Cardiac fibroblast (primary cell): ENCODE data around the gene AKR1B15.

Source experiments
- DNase-seq, 2 donors: peaks; one replicate each; pipeline versions ENCODE4 v3.0.0 to v3.0.0-alpha.2; 2010; ENCODE audit warnings: low read depth in 2 of 2
- H3K4me3 ChIP-seq, 2 donors: replicated peaks in 1 of 2; 1 replicate in 1 of 2; 2 replicates in 1 of 2; pipeline ENCODE4 v1.5.1; 2011; ENCODE audit warnings: low read depth in 2 of 2, low read length in 2 of 2, mild to moderate bottlenecking in 2 of 2, moderate library complexity in 1 of 2
- TF ChIP-seq, protein P1 (sequence below): IDR thresholded peaks from one replicate; pipeline ENCODE4 v1.5.1; 2011; ENCODE audit warnings: low read depth, mild to moderate bottlenecking, low read length, inconsistent platforms

Gene AKR1B15

DNA sequence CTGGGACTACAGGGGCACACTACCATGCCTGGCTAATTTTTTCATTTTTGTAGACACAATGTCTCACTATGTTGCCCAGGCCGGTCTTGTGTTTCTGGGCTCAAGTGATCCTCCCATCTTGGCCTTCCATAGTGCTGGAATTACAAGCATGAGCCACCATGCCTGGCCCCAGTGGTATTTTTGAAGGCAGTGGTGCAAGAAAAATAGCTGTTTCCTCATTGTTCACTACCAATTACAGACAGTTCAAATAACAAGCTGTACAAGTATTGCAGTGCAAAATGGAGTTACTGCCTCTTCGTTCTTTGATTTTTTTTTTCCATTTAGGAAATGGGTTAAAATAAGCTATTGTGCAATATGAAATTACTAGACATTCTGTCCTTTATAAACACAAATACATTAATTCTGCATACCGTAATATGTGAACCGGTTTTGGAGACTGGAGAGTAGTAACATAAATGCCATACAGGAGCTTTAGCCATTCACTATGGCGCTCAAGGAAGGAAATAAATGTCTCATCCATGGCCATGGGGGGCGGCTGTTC, 62.8 kb downstream of the AKR1B15 start:
- TF ChIP-seq, protein P1, sequence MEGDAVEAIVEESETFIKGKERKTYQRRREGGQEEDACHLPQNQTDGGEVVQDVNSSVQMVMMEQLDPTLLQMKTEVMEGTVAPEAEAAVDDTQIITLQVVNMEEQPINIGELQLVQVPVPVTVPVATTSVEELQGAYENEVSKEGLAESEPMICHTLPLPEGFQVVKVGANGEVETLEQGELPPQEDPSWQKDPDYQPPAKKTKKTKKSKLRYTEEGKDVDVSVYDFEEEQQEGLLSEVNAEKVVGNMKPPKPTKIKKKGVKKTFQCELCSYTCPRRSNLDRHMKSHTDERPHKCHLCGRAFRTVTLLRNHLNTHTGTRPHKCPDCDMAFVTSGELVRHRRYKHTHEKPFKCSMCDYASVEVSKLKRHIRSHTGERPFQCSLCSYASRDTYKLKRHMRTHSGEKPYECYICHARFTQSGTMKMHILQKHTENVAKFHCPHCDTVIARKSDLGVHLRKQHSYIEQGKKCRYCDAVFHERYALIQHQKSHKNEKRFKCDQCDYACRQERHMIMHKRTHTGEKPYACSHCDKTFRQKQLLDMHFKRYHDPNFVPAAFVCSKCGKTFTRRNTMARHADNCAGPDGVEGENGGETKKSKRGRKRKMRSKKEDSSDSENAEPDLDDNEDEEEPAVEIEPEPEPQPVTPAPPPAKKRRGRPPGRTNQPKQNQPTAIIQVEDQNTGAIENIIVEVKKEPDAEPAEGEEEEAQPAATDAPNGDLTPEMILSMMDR: no peak
- no peak for DNase-seq

DNA sequence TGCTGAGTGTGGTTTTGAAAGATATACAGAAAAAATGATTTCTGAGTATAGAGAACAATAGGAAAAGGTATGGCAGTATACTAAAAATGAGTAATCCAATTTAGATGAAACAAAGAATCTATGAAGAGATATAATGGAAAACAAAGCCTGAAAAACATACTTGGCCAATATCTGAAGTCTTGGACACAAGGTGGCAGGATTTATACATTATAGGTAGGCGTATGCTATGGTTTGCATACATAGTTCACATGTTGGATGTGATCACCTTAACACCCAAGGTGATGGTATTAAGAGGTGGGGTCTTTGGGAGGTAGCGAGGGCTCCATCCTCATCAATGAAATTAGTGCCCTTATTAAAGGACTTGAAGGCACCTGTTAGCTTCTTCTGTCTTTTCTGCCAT, 63.3 kb downstream of the AKR1B15 start:
- H3K4me3 ChIP-seq: no peak overlapping the region
- DNase-seq: no peak
- TF ChIP-seq, protein P1: no peak

More for the DNA sequence above, 62.8 kb downstream of the AKR1B15 start:
- no peak overlapping the region for H3K4me3 ChIP-seq

DNA sequence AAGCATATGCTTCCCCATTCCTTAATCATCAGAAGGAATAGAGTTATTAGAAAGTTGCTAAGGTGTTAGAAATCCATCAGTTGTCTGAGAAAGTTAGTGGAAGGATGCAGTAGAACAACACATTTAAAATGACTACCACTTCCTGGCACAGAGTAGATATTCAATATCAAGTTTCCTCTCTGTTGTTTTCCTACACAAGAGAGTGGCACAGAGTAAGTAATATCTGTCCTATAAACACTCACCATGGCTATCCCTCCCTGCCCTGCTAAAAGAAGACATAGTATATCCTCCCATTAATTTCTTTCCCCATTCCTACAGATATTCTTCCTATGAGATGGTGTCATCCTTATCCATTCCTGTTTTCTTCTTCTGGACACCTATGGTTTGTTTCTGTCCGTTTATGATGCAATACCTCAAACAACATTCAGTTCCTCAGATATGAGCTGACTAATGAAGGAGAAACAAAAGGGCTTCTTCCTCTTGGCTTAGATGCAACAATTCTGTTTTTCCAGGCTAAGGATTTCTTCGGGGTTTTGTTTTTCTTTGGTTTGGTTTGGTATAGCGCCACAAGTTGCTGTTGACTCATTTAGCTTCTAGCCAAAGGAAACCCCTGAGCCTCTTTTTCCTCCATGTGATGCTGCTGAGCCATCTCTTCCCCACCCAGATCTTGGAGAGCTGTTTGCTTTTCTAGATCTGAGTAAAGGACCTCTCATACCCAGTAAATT, 64.9 kb downstream of the AKR1B15 start:
- H3K4me3 ChIP-seq: no peak overlapping the region
- TF ChIP-seq, protein P1: no peak
- DNase-seq: peak; percentile 97 to 100

DNA sequence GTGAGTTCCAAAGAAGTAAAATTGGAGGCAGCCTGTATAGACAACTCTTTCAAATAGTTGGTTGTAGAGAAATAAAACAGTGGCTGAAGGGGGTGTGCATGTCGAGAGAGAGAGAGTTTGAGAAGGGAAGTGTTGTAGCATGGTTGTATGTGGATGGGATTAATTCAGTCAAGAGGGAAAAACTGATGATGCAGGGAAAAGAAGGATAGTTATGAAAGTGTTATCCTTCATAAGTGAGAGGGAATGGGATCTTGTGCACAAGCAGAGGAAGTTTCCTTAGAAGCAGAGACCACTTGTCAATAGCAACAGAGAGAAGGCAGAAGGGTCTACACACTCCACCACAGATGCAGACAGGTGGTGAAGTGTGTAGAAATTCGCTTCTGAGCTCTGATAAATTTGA, 67.7 kb downstream of the AKR1B15 start:
- H3K4me3 ChIP-seq: no peak overlapping the region
- TF ChIP-seq, protein P1: no peak

DNA sequence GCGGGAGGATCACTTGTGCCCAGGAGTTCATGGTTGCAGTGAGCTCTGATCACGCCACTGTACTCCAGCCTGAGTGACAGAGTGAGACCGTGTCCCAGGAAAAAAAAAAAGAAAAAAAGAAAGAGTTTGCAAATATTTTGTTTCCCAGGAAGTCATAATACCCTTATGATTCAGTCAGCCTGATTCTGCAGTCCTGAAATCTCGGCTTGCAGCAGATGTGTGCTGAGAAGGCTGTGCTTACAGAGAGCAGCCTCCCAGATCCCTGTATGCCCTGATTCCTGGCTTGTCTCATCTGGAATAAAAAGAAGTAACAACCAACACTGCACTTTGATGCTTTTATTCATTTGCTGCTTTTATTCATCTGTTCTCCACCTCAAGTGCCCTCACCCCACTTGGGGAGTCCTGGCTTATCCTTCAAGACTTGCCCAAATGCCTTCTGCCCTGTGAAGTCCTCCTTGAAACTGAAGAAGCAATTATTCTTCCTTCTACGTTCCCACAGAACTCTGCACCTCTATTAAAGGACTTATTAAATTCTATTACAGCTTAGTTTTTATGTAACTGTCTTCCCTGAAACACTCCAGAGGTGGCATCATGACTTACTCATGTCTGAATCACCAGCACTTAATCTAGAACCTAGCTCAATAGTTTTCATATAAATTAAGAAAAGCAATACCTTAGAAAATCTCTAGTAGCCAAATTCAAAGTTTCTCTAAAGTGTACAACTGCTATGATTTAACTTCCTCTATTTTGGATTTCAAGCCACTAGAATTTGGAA, 70.0 kb downstream of the AKR1B15 start:
- peak; percentile 56 to 90 for DNase-seq
- TF ChIP-seq, protein P1: no peak
- H3K4me3 ChIP-seq: no peak overlapping the region

More for the DNA sequence above, 67.7 kb downstream of the AKR1B15 start:
- no peak for DNase-seq

DNA sequence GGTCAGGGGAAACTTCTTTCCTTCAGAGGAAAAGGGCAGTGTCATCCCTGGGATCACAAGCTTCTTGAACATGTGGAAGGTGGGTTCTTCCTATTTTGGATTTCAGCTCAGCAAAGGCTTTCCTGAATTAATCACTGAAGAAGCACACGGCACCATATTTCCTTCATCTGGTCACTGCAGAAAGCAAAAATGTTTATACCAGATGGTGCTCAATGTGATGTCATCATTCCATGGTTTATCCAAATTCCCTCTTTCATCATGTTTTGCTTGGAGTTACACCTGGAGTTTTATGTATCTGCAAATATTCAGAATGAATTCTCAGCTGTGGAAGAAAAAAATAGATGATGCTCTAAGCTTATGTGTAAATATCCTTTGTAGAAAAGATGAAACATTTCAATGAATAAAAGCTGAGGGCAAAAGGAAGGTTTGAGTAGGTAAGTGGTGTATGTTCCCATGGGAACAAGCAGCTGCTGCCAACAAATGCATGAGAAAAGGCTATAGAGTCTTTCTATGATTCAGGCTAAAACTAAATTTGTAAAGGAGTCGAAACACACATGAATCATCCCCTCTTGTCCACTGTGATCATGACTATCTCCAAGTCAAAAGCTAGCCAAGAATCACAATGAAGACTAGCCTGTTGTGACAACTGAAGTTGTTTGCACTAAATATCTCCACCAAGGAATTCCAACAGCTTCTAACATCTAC, 70.9 kb downstream of the AKR1B15 start:
- TF ChIP-seq, protein P1: no peak
- DNase-seq: peak; percentile 86 to 99
- no peak overlapping the region for H3K4me3 ChIP-seq
